CD1c-positive myeloid dendritic cell (primary cell): ENCODE results near the gene MAP2K3.
"Not testable (repeated sequence)": the region's sequence is repeated elsewhere in the genome, so short reads cannot be mapped to it uniquely, and the experiment has no call there.

Source experiments
- DNase-seq: peaks from one replicate; pipeline ENCODE4 v3.0.0-alpha.2; 2016; ENCODE audit errors: extremely low spot score

The MAP2K3 gene

DNA sequence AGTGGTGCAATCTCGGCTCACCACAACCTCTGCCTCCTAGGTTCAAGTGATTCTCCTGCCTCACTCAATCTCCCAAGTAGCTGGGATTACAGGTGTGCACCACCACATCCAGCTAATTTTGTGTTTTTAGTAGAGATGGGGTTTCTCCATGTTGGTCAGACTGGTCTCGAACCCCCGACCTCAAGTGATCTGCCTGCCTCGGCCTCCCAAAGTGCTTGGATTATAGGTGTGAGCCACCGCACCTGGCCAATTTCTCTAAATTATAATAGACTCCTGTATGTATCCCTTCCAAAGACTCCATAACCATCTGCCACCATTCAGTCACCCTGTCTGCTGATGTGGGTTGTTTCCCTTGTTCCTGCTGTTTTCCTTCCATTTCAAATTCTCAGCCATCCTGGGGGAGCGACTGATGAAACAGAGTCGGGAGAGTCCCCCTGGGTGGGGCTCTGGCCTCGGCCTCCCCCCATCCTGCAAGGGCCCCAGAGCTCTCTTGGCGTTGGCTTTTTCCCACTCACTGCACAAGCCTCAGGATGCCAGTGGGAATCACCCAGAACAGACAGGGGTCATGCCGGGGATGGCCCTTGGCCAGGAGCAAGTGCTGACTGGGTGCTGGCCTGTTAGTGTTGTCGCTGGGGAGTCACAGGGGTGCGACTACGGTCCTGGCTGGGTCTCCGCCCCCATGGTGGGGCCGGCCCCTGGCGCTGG lies 25.7 kb downstream of the MAP2K3 start:
- DNase-seq: not testable (repeated sequence)

DNA sequence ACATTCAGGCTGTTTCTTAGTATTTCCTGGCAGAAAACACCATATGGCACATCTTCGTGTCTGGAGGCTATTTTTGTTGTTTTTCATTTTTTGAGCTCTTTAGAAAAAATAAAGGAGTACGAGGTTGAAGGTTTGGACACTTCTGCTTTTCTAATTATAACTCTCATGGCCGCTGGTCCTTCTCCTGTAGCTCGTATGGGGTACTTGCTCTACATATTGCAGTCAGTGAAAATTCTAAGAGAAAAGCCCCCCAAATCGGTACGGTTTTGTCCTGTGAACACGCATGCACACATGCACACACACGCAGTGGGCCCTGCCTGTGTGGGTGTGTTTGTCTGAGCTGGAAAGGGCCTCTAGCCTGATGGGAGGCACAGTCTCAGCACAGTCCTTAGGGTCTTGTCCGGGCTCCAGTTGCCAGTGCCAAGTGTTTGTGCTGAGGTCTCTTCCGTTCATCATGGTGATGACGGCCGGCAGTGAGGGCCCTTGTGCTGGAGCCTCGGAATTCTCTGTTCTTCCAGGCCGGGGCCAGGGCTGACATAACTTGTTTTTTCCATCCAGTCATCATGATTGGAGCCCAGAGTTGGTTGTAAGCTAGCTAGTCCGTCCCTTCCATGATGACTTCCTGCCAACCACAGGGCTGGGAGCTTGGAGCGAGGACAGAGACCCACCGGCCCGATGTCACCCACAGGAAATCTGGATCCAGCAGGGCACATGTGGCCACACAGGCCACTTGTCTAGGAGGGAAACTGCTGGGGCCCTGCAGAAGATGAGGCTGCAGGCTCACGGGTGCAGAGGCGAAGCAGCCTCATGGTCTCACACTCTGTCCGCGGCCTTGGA lies 26.5 kb downstream of the MAP2K3 start:
- DNase-seq: not testable (repeated sequence)

DNA sequence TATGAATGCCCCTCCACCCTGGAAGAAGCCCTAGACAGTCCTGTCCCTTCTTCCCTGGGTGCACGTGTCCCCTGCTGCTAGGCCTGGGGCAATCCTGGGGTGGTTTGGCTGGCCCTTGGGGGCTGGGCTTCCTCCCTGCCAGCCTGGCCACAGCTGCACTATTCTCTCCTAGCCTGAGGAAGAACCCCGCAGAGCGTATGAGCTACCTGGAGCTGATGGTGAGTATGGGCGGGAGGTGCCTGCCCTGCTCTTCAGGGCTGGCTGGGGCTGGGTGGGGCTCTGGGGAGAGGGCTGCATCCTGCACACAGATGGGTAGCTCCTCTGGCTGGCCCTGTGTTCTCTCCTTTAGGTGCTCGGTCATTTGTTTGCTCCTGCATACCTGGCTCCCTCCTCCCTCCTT lies 28.8 kb downstream of the MAP2K3 start:
- no peak for DNase-seq

DNA sequence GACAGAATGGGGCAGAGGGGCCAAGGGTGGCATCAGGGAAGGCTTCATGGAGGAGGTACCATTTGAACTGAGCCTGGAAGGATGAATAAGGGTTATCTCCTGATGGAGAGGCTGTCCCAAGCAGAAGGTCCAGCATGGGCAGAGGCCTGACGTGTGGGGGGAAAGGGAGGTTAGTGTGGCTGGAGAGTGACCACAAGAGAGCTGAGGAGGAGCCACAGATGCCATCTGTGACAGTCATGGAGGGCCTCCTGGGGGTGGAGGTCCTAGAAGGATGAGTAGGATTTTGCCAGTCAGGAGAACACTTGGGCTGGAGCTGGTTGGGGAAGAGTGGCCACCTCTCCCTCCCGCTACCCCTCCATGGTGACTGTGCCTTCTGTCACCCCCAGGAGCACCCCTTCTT lies 29.2 kb downstream of the MAP2K3 start:
- DNase-seq: not testable (repeated sequence)

DNA sequence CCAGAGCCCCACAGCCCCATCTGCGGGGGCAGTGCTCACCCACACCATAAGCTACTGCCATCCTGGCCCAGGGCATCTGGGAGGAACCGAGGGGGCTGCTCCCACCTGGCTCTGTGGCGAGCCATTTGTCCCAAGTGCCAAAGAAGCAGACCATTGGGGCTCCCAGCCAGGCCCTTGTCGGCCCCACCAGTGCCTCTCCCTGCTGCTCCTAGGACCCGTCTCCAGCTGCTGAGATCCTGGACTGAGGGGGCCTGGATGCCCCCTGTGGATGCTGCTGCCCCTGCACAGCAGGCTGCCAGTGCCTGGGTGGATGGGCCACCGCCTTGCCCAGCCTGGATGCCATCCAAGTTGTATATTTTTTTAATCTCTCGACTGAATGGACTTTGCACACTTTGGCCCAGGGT lies 29.8 kb downstream of the MAP2K3 start:
- not testable (repeated sequence) for DNase-seq

DNA sequence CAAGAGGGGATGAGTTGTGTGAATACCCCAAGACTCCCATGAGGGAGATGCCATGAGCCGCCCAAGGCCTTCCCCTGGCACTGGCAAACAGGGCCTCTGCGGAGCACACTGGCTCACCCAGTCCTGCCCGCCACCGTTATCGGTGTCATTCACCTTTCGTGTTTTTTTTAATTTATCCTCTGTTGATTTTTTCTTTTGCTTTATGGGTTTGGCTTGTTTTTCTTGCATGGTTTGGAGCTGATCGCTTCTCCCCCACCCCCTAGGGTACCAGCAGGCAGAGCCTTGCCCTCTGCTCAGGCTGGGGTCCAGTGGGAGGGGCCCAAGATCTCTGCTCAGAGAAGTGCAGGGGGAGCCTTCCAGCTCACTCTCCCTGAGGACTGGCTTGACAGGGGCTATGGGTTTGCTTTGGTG lies 30.2 kb downstream of the MAP2K3 start:
- DNase-seq: not testable (repeated sequence)

DNA sequence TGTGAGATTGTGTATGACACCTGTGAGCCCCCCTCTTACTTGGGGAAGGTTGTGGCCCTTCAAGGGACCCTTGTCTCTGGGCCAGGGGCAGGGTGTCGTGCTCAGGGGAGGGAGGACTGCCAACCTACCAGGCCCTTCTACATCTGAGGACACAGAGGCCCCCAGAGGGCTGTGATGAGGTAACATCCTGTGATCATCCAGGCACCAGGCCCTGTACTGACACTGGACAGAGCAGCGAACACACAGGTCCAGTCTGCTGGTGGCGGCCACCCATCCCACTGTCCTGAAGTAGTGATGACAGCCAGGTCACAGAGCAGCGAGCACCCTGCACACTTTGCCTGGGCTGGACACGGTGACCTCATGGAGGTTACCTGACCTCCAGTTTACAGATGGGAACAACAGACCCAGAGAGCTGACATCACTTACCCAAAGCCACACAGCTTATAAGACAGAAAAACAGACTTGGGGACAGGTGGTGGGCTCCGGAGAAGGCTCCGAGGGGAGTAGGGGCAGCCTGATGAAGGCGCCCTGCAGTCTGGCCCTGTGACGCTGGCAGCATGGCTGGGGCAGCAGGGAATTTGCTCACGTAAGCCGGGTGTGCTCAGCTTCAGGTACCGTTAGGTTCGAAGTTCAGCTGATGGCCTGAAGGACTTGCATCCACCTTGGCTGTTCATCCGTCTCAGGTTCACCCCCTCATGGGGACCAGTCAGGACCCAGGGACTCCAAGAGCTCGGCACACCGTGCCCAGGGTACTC lies 30.9 kb downstream of the MAP2K3 start:
- not testable (repeated sequence) for DNase-seq

DNA sequence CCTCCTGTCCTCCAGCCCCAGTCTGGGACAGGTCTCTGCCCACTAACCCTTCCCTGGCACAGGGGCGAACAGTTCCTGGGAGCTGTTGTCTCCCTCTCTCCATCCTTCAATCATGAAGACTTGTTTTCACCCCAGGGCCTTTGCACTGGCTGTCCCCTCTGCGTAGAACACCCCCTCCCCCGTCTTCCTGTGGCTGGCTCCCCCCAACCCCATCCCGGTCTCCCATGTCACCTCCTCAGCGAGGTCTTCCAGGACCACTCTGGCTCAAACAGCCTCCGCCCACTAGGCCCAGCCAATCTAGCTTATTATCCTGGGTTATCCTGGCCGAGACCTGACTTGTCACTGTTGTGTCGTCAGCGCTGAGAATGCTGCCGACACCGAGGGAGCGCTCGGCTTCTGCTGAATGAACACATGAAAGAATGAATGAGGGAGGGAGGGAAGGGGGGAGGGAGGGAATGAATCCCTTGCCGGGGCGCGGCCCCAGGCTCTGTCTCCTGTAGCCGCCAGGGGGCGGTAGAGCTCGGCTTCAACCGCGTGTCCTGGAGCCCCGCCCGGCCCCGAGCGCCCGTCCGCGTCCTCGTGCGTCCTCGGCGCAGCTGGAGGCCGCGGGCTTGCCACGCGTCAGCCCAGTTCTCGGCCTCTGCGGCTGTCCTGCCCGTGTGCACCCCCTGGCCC lies 31.8 kb downstream of the MAP2K3 start:
- DNase-seq: not testable (repeated sequence)

DNA sequence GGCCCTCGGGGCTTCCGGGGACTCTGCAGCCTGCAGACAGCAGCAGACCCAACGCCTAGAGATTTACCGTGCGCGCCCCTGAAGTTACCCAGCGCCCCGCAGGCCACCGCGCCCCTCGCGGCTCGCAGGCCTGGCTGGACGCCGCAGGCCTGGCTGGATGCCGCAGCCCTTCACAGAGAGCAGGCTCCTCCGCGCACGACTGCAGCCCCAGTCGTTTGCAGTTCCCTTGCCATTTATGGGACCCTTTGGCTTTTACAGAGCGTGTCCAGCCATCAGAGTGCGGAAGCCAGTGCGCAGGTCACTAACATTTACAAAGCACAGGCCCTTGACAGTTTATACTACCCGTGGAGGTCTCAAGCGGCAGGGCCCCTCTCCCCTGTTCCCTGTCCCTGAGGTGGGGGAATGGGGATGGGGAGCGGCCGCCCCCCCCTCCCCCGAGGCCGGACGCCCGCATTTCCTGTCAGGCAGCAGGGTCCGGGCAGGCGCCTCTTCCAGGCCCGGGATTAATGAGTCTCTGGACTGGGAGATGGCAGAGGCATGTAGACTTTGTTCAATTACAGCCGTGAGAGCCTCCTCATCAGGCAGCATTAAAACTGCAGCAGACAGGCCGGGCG lies 32.5 kb downstream of the MAP2K3 start:
- DNase-seq: not testable (repeated sequence)

DNA sequence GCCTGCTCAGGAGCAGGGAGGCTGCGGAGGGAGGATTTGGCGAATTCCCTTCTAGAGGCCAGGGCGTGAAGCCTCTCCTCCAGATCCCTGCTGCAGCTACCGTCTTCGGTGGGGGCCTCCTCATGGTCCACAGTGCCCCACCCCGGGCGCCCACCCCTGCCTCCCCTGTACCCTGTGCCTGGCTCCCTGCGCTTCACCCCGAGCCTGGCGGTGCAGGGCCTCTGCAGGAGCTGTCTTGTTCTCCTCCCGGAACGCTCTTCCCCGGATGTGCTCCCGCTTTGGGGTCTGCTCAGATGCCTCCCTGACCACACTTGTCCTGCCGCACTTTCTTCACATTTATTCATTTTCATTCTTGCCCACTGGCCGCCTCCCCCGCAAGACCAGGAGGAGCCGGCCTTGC lies 33.3 kb downstream of the MAP2K3 start:
- not testable (repeated sequence) for DNase-seq

DNA sequence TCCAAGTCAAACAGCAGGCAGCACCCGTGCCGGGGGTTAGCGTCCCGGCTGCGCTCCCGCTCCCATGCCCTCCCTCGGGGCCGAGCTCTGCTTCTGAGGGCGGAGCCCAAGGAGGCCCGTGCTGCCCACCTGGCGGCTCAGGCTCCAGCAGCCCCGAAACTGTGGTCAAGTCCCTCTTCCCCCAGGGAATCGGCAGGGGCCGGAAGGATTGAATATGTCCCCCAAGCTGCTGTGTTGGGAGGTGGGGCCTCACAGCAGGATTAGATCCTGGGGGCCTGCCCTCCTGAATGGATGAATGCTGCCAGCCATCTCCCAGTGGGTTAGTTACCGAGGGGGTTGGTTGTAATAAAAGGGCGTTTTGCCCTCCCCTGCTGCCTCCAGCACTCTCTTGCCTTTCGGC lies 33.9 kb downstream of the MAP2K3 start:
- DNase-seq: no peak

DNA sequence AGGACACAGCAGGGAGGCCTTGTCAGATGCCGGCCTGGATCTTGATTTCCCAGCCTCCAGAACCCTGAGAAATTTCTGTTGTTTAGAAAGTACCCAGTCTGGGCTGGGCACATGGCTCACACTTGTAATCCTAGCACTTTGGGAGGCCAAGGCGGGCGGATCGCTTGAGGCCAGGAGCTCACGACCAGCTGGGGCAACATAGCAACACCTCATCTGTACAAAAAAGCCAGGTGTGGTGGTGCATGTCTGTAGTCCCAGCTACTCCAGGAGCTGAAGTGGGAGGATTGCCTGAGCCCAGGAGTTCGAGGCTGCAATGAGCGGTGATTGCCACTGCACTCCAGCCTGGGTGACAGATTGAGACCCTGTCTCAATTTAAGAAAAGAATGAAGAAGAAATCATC lies 34.3 kb downstream of the MAP2K3 start:
- not testable (repeated sequence) for DNase-seq

DNA sequence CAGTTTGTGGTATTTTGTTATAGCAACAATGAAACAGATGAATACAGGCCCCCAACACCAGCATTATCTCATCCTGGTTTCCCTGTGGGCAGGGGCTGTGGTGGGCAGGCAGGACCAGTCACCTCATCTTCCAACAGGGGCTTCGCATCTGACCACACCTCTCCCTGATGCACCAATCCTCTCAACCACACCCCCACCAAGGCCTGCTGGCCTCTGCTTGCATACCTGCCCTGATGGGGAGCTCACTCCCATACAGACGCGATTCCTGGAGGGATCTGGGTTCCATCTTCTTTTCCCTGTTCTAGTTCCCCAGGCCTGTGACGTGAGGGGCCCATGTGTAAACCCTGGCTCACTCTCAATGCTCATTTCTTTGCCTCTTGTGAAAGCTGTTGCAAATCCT lies 34.7 kb downstream of the MAP2K3 start:
- DNase-seq: not testable (repeated sequence)

DNA sequence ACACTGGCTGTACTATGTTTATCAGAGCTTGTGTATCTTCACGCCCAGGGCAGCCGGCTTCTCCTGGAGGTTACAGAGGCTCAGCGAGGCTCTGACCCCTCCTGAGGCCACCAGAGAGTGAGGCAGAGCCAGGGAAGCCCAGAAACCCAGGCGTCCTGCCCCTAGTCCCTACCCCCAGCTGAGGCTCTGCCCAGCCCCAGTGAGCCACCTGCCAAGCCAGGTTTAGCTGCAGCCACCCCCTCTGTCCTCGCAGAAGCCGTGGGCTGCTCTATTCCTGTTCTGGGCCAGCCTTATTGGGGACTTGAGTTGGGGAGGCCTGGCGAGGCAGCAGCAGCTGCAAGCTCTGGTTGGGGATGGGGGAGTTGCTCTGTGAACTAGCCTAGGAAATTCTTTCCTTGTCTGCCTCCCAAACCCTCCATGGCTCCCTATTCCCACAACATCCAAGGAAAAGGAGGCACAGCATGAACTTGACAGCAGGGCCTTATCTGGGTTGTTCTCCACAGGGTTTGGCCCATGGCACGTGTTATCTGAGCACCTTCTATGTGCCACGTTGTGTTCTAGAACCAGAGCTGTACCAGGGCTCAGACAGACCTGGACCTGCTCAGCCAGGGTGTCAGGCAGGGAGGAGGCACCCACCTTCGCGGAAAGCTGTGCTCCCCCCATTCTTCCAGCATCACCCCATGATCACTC lies 35.3 kb downstream of the MAP2K3 start:
- DNase-seq: not testable (repeated sequence)

DNA sequence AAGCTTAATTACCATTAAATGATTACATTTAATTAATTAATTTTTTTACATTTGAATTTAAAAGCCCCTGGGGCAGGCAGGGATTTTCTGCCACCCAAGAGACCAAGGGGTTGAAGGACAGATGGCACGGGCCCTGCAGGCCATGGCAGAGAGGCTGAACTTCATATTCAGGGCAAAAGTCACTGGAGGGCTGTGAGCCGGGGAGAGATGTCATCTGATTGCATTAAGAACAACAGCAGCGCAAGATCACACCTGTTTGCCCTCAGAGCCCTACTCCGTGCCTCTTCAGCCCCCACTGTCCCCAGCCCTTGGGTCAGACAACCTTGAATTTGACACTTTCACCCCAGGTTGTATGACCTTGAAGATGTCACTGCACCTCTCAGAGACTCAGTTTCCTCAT lies 35.9 kb downstream of the MAP2K3 start:
- not testable (repeated sequence) for DNase-seq

DNA sequence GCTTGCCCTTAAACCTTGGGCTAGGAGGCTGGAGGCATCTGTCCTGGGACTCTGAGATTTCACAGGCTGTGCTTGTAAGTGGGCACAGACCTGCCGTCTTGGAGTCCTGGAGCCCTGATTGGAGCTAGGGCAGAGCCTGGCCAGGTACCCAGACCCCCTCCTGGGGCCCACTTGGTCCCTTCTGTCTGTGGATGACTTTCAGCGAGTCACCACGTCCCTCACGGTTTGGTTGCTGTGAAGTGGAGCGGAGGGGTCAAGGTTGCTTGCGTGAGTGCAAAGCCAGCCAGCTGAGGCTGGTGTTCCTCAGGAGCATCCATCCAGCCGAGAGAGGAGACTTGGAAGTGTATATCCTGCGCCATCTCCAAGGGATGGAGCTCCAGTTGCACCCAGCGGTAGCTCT lies 36.5 kb downstream of the MAP2K3 start:
- not testable (repeated sequence) for DNase-seq

DNA sequence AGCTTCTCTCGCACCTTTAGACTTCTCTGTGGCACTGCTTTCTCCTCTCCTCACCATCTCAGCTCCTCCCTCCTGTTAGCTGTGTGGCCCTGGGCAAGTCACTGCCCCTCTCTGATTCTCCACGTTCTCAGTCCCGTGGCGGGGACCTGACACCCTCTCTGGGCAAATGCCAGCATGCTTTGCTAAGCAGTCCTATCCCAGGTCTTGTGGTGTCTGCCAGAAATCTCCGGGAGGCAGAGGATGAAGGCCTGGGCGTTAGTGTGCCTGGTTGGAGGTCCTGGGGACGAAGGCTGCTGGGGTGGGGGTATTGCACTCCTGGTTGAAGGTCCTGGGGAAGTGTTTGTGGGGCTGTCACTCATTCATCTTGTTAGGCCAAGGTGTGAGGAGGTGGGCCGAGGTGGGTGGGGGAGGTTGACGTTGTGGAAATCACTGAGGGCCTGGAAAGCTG lies 37.3 kb downstream of the MAP2K3 start:
- DNase-seq: not testable (repeated sequence)

DNA sequence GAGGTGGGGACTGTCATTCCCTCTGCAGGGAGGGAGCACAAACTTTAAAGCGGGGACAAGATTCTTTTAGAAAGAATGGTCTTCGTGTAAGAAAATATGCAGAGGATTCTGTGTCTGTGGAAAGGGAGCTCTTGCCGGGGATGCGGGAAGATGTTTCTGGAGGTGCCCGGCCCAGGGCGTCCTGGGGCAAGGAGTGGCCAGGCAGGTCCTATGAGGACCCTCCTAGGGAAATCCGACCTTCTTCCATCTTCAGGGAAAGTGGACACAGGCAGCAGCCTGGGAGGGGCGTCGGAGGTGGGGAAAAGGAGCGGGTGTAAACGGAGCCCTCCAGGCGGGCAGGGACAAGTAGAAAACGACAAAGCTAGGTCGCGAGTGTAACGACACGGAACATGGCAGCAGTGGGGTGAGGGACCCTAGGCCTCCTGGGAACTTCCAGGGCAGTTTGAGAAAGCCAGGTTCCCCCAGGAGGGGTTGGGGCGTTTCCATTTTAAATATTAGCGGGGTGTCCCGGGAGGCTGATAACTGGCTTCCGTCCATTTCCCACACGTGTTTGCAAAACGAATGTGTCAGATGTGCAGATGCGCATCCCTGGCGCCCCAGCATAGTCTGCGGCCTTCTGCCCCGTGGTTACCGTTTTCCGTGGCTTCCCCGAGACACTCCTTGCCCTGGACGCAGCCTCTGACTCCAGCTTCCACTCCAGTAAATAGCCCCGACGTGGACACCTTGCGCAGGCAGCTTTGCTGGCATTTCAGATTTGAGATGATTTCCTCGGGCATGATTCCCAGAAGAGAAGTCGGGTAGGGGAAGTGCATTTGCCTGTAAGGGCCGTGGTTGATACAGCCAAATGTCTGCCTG lies 39.0 kb downstream of the MAP2K3 start:
- not testable (repeated sequence) for DNase-seq

DNA sequence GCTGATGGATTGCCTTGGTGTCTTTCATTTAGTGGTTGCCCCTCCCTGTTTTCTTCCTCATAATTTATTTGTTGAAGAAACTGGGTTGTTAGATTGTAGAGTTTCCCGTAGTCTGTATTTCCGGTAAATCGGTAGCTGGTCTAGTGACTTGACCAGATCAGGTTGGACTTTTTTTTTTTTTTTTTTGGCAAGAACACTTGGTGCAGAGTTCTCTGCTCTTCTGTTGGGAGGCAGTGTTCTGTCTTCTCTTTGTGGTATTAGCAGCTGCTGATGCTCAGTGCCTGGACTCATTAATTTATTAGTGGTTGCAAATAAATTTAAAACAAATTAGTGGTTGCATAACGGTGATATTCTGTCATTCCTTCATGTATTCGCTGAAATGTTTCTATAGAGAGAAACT lies 40.2 kb downstream of the MAP2K3 start:
- DNase-seq: not testable (repeated sequence)

DNA sequence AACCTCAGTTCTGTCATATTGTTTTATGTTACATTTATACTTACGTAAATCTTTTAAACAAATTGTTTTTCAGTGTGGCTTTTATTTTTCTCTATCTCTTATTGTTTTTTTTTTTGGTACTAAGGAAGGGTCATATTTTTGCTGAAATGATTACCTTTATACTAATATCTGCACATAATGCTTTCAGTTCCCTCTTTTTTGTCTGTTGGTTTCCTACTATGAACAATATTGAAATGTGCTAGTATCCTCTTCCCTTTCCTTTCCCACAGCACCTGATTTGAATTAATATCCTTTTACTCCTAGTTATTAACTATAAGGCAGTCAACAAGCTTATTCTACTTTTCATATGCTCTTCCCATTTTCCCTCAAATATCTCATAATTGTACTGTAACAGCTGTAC lies 43.4 kb downstream of the MAP2K3 start:
- not testable (repeated sequence) for DNase-seq
